Right atrium auricular region (tissue), 2 donors: ENCODE results near the gene PDE10A. TPM values are rescaled to one million over a fixed set of nuclear protein-coding genes. Genes with fewer than 3 reads are reported as not detected.

ENCODE experiments used
- DNase-seq: peaks from one replicate; pipeline ENCODE4 v3.0.0-alpha.2; 2019; ENCODE audit warnings: low spot score
- H3K27ac ChIP-seq, 2 donors: fragments of 200-600 bp; sonication (generic); 1 replicate in 1 of 2; 2 replicates in 1 of 2; pipeline ENCODE4 v1.5.1; 2016 to 2019
- H3K27me3 ChIP-seq, 2 donors: fragments of 200-600 bp; sonication (generic); one replicate each; pipeline versions ENCODE4 v1.5.1 to v1.6.0; 2017 to 2019
- H3K36me3 ChIP-seq: fragments of 200-600 bp; sonication (generic); one replicate; pipeline ENCODE4 v1.5.1; 2016
- H3K4me1 ChIP-seq, 2 donors: fragments of 200-600 bp; sonication (generic); one replicate each; pipeline versions ENCODE4 v1.5.1 to v1.6.0; 2017 to 2019
- H3K4me3 ChIP-seq, 2 donors: fragments of 200-600 bp; sonication (generic); 1 replicate in 1 of 2; 2 replicates in 1 of 2; pipeline ENCODE4 v1.5.1; 2017 to 2019; ENCODE audit warnings: mild to moderate bottlenecking in 1 of 2, moderate library complexity in 1 of 2
- H3K9me3 ChIP-seq, 2 donors: fragments of 200-600 bp; sonication (generic); one replicate each; pipeline ENCODE4 v1.5.1; 2019
- total RNA-seq, 2 donors: library from RNA; depleted of rRNA; stranded (reverse); fragments of >200 nt; gene quantifications; one replicate each; pipeline ENCODE4 v1.1.0, GENCODE V29; 2016
- TF ChIP-seq, protein P1 (sequence below), 2 donors: fragments of 200-600 bp; sonication (generic); IDR thresholded peaks; one replicate each; pipeline ENCODE4 v1.5.1; 2019; ENCODE audit warnings: antibody characterized with exemption in 2 of 2

PDE10A gene
- total RNA-seq, 2 donors from 2014 or later = 3.6 to 4.3 TPM

DNA sequence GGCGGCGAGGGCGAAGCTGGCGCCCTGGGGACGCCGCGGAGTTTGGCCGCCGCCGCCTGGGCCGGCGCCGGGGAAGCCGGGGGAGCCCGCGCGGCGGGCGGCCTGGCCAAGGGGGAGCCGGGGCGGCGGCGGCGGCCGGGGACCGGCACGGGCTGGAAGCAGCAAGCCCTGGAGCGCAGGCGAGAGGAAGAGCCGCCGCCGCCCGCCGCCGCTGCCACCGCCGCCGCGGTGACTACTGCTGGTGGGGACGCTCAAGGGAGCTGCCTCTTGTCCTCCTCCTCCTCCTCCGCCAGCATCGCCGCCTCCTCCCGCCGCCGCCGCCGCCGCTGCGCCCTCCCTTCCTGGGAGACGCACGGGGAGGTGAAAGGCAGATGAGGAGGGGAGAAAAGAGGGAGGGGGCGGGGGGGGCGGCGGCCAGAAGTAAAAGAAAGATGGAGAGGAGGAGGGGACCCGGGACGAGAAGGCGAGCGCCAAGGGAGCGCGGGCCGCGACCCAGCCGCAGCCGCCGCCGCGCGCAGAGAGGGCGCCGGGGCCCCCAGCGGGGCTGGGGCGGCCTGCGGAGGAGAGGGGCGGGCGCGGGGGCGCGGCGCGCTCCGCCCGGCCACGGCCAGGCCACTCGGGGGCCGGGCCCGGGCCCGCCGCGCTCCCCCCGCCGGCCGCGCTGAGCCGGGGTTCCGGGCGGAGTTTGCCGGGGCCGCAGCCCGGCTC, 846 bp downstream of the PDE10A start:
- no peak for DNase-seq
- Histone ChIP-seq H3K4me1 (peaks cover 0 to 42% of the 10 kb centered on the region in 2 donors), H3K36me3 (no peaks in the 10 kb centered on the region), H3K9me3 (no peaks in the 10 kb centered on the region), H3K27ac (peak overlapping the region; percentile 66 to 72), H3K4me3 (peak overlapping the region; percentile 43 to 59), H3K27me3 (peaks cover 14 to 19% of the 10 kb centered on the region in 2 donors)
- TF ChIP-seq, protein P1, sequence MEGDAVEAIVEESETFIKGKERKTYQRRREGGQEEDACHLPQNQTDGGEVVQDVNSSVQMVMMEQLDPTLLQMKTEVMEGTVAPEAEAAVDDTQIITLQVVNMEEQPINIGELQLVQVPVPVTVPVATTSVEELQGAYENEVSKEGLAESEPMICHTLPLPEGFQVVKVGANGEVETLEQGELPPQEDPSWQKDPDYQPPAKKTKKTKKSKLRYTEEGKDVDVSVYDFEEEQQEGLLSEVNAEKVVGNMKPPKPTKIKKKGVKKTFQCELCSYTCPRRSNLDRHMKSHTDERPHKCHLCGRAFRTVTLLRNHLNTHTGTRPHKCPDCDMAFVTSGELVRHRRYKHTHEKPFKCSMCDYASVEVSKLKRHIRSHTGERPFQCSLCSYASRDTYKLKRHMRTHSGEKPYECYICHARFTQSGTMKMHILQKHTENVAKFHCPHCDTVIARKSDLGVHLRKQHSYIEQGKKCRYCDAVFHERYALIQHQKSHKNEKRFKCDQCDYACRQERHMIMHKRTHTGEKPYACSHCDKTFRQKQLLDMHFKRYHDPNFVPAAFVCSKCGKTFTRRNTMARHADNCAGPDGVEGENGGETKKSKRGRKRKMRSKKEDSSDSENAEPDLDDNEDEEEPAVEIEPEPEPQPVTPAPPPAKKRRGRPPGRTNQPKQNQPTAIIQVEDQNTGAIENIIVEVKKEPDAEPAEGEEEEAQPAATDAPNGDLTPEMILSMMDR (IDR thresholded peaks at IDR 0.05) = no peak

DNA sequence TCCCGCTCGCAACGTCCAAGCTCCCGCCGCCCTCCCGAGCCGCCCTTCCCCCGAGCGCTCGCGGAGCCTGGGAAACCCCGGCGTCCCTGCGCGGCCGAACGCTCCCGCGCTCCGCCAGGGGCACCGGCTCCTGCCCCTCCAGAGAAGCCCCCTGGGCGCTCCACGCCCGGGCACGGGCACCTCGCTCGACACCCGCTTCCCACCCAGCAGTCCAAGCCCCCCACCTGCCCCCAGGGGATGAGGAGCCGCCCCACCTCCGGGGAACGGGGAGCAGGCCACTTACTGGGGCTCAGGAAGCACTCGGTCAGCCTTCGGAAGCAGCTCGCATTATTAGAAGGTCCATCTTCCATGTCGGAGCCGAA, 1.4 kb downstream of the PDE10A start:
- Histone ChIP-seq H3K4me3 (peak overlapping the region; percentile 43 to 59), H3K9me3 (no peaks in the 10 kb centered on the region), H3K27me3 (peaks cover 14 to 19% of the 10 kb centered on the region in 2 donors), H3K27ac (peak overlapping the region; percentile 19 to 66), H3K4me1 (peaks cover 0 to 42% of the 10 kb centered on the region in 2 donors), H3K36me3 (no peaks in the 10 kb centered on the region)
- DNase-seq = no peak
- TF ChIP-seq, protein P1 (IDR thresholded peaks at IDR 0.05) = no peak

DNA sequence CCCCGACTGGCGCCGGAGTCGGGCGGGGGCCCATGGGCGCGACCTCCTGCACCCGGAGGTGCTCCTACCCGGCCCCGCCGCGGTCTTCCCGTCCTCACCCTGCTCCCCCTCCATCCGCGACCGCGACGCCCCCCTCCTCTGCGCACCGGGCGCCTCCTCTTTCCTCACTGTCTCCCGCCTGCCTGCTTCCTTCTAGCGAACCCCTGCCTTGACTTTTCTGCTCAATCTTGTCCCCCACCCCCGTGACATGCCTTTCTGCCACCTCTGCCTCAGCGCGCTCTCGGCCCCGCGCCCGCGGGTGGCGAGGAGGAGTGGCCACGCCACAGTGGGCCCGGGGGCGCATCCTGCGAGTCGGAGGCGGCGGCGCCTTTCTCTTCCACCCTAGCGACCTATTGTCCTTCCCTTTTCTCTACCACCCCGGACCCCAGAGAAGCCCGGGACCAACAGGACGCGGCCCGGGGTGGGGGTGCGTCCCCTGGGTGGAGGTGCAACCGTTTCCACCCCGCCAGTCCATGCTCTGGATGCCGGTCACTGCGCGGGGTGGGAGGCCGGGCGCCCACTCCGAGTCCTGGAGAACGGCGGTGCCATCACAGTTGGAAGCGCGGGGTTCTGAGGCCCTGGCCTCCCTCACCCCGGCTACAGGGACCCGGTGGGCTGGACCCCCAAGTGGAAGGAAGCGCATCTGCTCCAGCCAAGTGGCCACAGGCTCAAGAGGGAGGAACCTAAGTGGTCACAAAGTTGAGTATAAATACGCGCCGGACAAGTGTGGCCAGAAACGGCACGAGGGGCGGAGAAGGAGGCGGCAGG, 2.0 kb downstream of the PDE10A start:
- Histone ChIP-seq H3K36me3 (no peaks in the 10 kb centered on the region), H3K27me3 (peaks cover 10 to 15% of the 10 kb centered on the region in 2 donors), H3K27ac (peak overlapping the region; percentile 19 to 66), H3K4me3 (peak overlapping the region; percentile 43 to 59), H3K4me1 (peaks cover 0 to 42% of the 10 kb centered on the region in 2 donors), H3K9me3 (no peaks in the 10 kb centered on the region)
- TF ChIP-seq, protein P1 (IDR thresholded peaks at IDR 0.05) = no peak
- DNase-seq = no peak

DNA sequence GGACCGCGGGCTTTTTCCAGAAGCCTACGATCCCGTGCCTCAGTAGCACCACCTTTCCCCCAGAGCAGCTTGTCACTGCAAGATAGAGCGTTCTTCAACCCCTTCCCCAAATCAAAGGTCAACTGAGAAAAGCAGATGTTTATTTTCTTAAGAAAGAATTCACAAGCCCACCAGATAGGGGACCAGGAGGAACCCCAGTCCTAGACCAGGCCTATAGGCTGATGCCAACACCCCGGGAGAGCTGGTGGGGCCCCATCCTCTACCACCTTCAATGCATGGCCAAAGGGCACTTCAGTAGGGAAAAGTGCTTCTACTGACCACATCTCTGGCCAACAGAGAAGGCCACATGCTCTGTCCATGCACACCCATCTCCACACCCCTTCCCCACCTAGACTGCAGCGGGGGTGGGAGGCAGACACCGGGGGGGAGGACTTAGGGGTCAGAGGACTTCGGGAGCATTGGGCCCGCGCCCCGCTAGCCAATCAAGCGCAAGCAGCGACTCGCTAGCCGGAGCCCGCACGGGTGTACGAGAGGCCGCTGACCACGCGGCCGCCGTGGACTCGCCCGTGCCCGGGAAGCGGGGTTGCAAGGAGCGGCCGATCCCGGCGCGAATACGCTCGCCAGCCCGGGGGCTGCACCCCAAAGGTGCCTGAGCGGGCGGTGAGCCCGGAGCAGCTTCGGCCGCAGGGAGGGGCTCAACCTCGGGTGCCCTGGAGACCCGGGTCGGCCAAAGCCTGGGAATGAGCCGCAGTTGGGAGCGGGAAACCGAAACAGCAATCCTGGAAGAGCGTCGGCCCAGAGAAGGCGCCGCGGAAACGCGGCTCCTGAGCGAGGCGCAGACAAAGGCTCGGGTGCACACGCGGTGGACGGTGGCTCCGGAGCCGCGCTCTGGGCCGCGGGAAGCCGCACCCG, 2.8 kb downstream of the PDE10A start:
- H3K27ac ChIP-seq = peak overlapping the region; percentile 19 to 66

More for the DNA sequence above, 2.8 kb downstream of the PDE10A start:
- TF ChIP-seq, protein P1 (IDR thresholded peaks at IDR 0.05) = no peak
- Histone ChIP-seq H3K27me3 (peaks cover 4 to 8% of the 10 kb centered on the region in 2 donors), H3K4me3 (peak overlapping the region; percentile 43 to 59), H3K4me1 (peaks cover 0 to 40% of the 10 kb centered on the region in 2 donors), H3K9me3 (no peaks in the 10 kb centered on the region), H3K36me3 (no peaks in the 10 kb centered on the region)
- DNase-seq = no peak
